ENCODE results near the gene CHD3. TPM values are rescaled to one million over a fixed set of nuclear protein-coding genes. Genes with fewer than 3 reads are reported as not detected.

CHD3 gene
- total and polyA plus RNA-seq, 2 of the 13 experiments (the other 11 are each of a cell fraction or from before 2014, with no cell fraction given), result 2.7 to 3.7 TPM

DNA sequence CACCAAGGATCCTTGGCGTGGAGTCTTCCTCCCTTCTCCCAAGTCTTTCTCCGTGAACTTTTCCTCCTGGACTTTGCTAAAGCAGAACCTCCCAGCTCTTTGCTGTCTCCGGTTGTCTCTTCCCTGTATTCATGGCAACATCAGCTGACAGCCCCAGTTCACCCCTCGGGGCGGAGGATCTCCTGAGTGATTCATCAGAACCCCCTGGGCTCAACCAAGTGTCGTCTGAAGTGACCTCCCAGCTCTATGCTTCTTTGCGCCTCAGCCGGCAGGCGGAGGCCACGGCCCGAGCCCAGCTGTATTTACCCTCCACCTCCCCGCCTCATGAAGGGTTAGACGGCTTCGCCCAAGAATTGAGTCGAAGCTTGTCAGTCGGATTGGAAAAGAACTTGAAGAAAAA lies 44.4 kb downstream of the CHD3 start (continued):
- no peak for TF ChIP-seq MAFK (conservative IDR thresholded peaks at IDR 0.05 in 1 of 2, IDR thresholded peaks at IDR 0.05 in 1 of 2; ENCODE audit: low read length in 2 of 2)

DNA sequence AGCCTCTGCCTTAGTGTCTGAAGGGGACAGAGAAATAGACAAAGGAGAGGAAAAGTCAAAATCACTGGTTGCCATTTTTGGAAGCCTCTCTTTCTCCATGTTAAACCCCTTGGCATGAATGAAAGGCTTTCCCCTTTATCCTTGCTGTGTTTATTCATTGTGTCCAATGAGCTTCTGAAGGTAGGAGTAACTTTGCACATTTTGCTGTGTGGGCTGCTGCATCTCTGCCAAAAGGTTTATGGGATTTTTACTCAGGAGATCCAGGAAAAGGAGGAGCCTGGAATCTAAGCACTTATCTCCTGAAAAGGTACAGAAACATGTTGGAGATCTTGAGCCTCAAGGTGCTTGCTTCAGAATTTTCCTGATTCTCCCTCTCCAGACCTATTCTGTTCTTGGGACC lies 47.3 kb downstream of the CHD3 start:
- POLR2A ChIA-PET, result no interaction called here
- Histone ChIP-seq H3K4me3 (replicated peaks in 1 of 3; ENCODE audit: insufficient read depth in 1 of 3, low read depth in 2 of 3, low read length in 3 of 3) (no peak overlapping the region), H2AFZ (ENCODE audit: low read length) (no peak overlapping the region), H3K79me2 (ENCODE audit: insufficient read depth, low read length) (peaks cover 14% of the 10 kb centered on the region), H4K20me1 (ENCODE audit: insufficient read depth, low read length) (no peaks in the 10 kb centered on the region), H3K27ac (ENCODE audit: extremely low read length, insufficient read depth, low read length) (no peak overlapping the region), H3K4me2 (ENCODE audit: low read depth, low read length) (no peak overlapping the region), H3K27me3 (ENCODE audit: control insufficient read depth in 1 of 2, insufficient read depth in 2 of 2, low read length in 2 of 2) (no peaks in the 10 kb centered on the region; a peak in 1 of 5 replicates), H3K9me3 (ENCODE audit: low read length) (no peaks in the 10 kb centered on the region), H3K9ac (ENCODE audit: insufficient read depth, low read depth, low read length) (no peak overlapping the region), H3K4me1 (ENCODE audit: insufficient read depth, low read length) (peaks cover 22% of the 10 kb centered on the region), H3K36me3 (replicated peaks in 1 of 2; ENCODE audit: control insufficient read depth in 1 of 2, insufficient read depth in 2 of 2, low read length in 2 of 2) (peaks cover 8 to 41% of the 10 kb centered on the region in 2 experiments)
- TF ChIP-seq NR2F2 (IDR thresholded peaks at IDR 0.05; ENCODE audit: borderline replicate concordance, low read depth) (no peak), THAP11 (CRISPR knock-in tag; IDR thresholded peaks at IDR 0.05) (no peak), ATF1 (CRISPR knock-in tag; IDR thresholded peaks at IDR 0.05) (no peak), ZBTB1 (CRISPR knock-in tag; IDR thresholded peaks at IDR 0.05; ENCODE audit: borderline replicate concordance) (no peak), JUN (CRISPR knock-in tag; IDR thresholded peaks at IDR 0.05) (no peak), CBX2 (IDR thresholded peaks at IDR 0.05; ENCODE audit: low read depth, low read length) (no peak), CBX2 (CRISPR knock-in tag; IDR thresholded peaks at IDR 0.05; ENCODE audit: low read depth) (no peak), ZNF839 (CRISPR knock-in tag; IDR thresholded peaks at IDR 0.05; ENCODE audit: borderline replicate concordance) (no peak), HES4 (CRISPR knock-in tag; IDR thresholded peaks at IDR 0.05; ENCODE audit: borderline replicate concordance) (no peak), KAT8 (CRISPR knock-in tag; IDR thresholded peaks at IDR 0.05) (no peak), ZBTB8A (CRISPR knock-in tag; IDR thresholded peaks at IDR 0.05; ENCODE audit: borderline replicate concordance, low read depth) (no peak), ELF3 (CRISPR knock-in tag; IDR thresholded peaks at IDR 0.05) (no peak), ATF7 (IDR thresholded peaks at IDR 0.05) (no peak), ATF7 (CRISPR knock-in tag; IDR thresholded peaks at IDR 0.05) (no peak), SCMH1 (CRISPR knock-in tag; IDR thresholded peaks at IDR 0.05; ENCODE audit: borderline replicate concordance) (no peak), ESRRA (CRISPR knock-in tag; IDR thresholded peaks at IDR 0.05; ENCODE audit: low read depth) (no peak), REL (CRISPR knock-in tag; conservative IDR thresholded peaks at IDR 0.05) (no peak)
- TF ChIP-seq, protein P1, sequence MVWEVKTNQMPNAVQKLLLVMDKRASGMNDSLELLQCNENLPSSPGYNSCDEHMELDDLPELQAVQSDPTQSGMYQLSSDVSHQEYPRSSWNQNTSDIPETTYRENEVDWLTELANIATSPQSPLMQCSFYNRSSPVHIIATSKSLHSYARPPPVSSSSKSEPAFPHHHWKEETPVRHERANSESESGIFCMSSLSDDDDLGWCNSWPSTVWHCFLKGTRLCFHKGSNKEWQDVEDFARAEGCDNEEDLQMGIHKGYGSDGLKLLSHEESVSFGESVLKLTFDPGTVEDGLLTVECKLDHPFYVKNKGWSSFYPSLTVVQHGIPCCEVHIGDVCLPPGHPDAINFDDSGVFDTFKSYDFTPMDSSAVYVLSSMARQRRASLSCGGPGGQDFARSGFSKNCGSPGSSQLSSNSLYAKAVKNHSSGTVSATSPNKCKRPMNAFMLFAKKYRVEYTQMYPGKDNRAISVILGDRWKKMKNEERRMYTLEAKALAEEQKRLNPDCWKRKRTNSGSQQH (CRISPR knock-in tag; IDR thresholded peaks at IDR 0.05; ENCODE audit: low read depth), result no peak
- TF ChIP-seq, protein P2, sequence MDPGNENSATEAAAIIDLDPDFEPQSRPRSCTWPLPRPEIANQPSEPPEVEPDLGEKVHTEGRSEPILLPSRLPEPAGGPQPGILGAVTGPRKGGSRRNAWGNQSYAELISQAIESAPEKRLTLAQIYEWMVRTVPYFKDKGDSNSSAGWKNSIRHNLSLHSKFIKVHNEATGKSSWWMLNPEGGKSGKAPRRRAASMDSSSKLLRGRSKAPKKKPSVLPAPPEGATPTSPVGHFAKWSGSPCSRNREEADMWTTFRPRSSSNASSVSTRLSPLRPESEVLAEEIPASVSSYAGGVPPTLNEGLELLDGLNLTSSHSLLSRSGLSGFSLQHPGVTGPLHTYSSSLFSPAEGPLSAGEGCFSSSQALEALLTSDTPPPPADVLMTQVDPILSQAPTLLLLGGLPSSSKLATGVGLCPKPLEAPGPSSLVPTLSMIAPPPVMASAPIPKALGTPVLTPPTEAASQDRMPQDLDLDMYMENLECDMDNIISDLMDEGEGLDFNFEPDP (CRISPR knock-in tag; conservative IDR thresholded peaks at IDR 0.05), result no peak
- intact Hi-C loops (cut with micrococcal nuclease; ENCODE audit: unreplicated experiment), result no loop called here
- DNase-seq (ENCODE audit: low spot score), result no peak
- FAIRE-seq, result no peak
- in situ Hi-C loops (cut with HindIII; ENCODE audit: extremely low pct_ligation_motif_present, low pct_unique_long_range_greater_than_20kb), result no loop called here
- CTCF ChIA-PET (ENCODE audit: low intra/inter-chr PET ratio, low total read pairs), result no interaction called here
- ATAC-seq, result no peak
- no TSS peak for BruUV-seq (replicated peaks)
